ENCODE results near the gene REXO4. TPM values are rescaled to one million over a fixed set of nuclear protein-coding genes. Genes with fewer than 3 reads are reported as not detected.

The REXO4 gene
- total and polyA plus RNA-seq, 2 of the 4 experiments (the other 2 are of a cell fraction), result 16.1 to 21.8 TPM

DNA sequence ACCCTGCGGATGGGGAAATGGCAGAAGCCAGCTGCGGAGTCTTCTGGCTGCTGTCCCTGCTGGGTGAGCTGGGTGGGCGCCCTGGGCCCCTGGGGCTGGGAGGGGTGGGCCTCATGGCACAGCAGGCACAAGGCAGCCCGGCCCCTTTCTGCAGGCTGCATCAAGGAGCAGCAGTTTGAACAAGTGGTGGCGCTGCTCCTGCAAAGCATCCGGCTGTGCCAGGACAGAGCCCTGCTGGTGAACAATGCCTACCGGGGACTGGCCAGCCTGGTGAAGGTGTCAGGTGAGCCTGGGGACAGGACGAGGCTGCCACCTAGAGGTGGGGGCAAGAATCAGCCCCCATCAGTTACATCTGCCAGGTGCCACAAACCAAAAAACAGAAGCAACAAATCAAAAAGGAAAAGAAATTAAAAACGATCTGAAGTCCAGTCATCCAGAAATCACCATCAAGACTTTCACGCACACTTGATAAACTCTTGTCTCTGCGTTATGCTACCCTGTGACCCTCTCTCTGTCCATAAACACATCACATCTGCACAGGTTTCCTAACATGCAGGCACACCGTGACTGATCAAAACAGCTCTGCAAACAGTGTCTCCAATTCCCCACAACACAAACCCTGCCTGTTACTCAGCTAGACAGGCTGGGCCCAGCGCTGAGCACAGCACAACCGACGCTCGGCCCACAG is 13.9 kb downstream of the REXO4 start:
- TF ChIP-seq BHLHE40 (IDR thresholded peaks at IDR 0.05; ENCODE audit: low read depth, low read length), result no peak
- no peak for TF ChIP-seq POLR2A (IDR thresholded peaks at IDR 0.05; ENCODE audit: low read depth, low read length)
- no peak for TF ChIP-seq NFE2L2 (IDR thresholded peaks at IDR 0.05; ENCODE audit: low read depth, low read length)
- TF ChIP-seq, protein P1, sequence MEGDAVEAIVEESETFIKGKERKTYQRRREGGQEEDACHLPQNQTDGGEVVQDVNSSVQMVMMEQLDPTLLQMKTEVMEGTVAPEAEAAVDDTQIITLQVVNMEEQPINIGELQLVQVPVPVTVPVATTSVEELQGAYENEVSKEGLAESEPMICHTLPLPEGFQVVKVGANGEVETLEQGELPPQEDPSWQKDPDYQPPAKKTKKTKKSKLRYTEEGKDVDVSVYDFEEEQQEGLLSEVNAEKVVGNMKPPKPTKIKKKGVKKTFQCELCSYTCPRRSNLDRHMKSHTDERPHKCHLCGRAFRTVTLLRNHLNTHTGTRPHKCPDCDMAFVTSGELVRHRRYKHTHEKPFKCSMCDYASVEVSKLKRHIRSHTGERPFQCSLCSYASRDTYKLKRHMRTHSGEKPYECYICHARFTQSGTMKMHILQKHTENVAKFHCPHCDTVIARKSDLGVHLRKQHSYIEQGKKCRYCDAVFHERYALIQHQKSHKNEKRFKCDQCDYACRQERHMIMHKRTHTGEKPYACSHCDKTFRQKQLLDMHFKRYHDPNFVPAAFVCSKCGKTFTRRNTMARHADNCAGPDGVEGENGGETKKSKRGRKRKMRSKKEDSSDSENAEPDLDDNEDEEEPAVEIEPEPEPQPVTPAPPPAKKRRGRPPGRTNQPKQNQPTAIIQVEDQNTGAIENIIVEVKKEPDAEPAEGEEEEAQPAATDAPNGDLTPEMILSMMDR (conservative IDR thresholded peaks at IDR 0.05; ENCODE audit: low read depth, low read length), result peak; percentile 45
- peak; percentile 43 for TF ChIP-seq RAD21 (IDR thresholded peaks at IDR 0.05; ENCODE audit: low read length)
- no peak for TF ChIP-seq CHD1 (IDR thresholded peaks at IDR 0.05; ENCODE audit: low read depth, low read length)
- no peak overlapping the region for H4K8ac ChIP-seq (ENCODE audit: low read depth in 2 of 2, low read length in 2 of 2)
- H3K9me1 ChIP-seq (ENCODE audit: insufficient read depth, low read length), result 0 out of 2 replicates have a peak, but pooled peaks cover 4% of the 10 kb centered on the region
- no peak overlapping the region for H2BK120ac ChIP-seq (ENCODE audit: low read depth, low read length)
- H2AK9ac ChIP-seq (replicated peaks; ENCODE audit: low read depth, low read length, poor library complexity), result peak overlapping the region; percentile 39
- in situ Hi-C loops (cut with MboI; ENCODE audit: low sequenced_read_pairs) (loop anchor here (10.0 kb wide), 2 partner anchors 81 to 321 kb away; no protein-coding TSS in a partner anchor), intact Hi-C loops (cut with micrococcal nuclease) (no loop called here), dilution Hi-C loops (cut with HindIII; ENCODE audit: low sequenced_read_pairs, unreplicated experiment) (no loop called here)
- no peaks in the 10 kb centered on the region for H3K9me3 ChIP-seq (ENCODE audit: control insufficient read depth, insufficient read depth, low read length)
- no peak overlapping the region for H3K9ac ChIP-seq (ENCODE audit: low read depth, low read length)
- no peak overlapping the region for H3K27ac ChIP-seq (ENCODE audit: insufficient read depth, low read length)
- H4K20me1 ChIP-seq (ENCODE audit: insufficient read depth, low read length), result peaks cover 17% of the 10 kb centered on the region; the same call in 1 of the 2 replicates
- no peak overlapping the region for H2BK5ac ChIP-seq (ENCODE audit: low read depth, low read length, poor library complexity, severe bottlenecking)
- H3K56ac ChIP-seq (ENCODE audit: extremely low read depth, insufficient read depth, low read length), result no peak overlapping the region
- H3K4me2 ChIP-seq (ENCODE audit: low read depth, low read length), result no peak overlapping the region
- CTCF ChIA-PET, result no interaction called here
- H2AK5ac ChIP-seq (ENCODE audit: low read depth, low read length), result no peak overlapping the region
- H3K4ac ChIP-seq (ENCODE audit: low read depth, low read length), result no peak overlapping the region
- no peak overlapping the region for H4K91ac ChIP-seq (ENCODE audit: insufficient read depth, low read depth, low read length)
- H3K27me3 ChIP-seq (ENCODE audit: control insufficient read depth, insufficient read depth, low read length), result no peaks in the 10 kb centered on the region
- peaks cover 0 to 22% of the 10 kb centered on the region in 2 experiments; a peak in 2 of 4 replicates for H3K79me1 ChIP-seq (ENCODE audit: low read depth in 1 of 2, low read length in 2 of 2)
- peaks cover 2% of the 10 kb centered on the region; the same call in 1 of the 2 replicates for H3K4me1 ChIP-seq (ENCODE audit: control insufficient read depth, insufficient read depth, low read length)
- no peak overlapping the region for H2AFZ ChIP-seq (replicated peaks; ENCODE audit: low read length, poor library complexity)
- DNase-seq, result no peak
- no peak overlapping the region for H3K23ac ChIP-seq (ENCODE audit: low read depth, low read length)
- peaks cover 27% of the 10 kb centered on the region for H3K36me3 ChIP-seq (ENCODE audit: control insufficient read depth, insufficient read depth, low read length)
- H3K14ac ChIP-seq (replicated peaks; ENCODE audit: low read depth, low read length), result no peak overlapping the region
- no peak for ATAC-seq (ENCODE audit: low read depth)
- POLR2A ChIA-PET (ENCODE audit: unreplicated experiment), result no interaction called here
- no peak overlapping the region for H3K4me3 ChIP-seq (ENCODE audit: insufficient read depth, low read depth, low read length)
- no peak overlapping the region for H2BK15ac ChIP-seq (ENCODE audit: low read depth, low read length)
- no peak overlapping the region for H3K18ac ChIP-seq (ENCODE audit: low read depth, low read length)
- H2BK20ac ChIP-seq (ENCODE audit: low read depth, low read length), result no peak overlapping the region
- BruUV-seq (replicated peaks), result no TSS peak
- 88% methylated on average over 6 of the region's 16 CpGs; no CpG with 5 or more reads in 1 of the 2 experiments for WGBS, 2 experiments (ENCODE audit: extremely low coverage in 2 of 2, insufficient read length in 1 of 2)
- no peak overlapping the region for H4K5ac ChIP-seq (ENCODE audit: low read depth, low read length)
